ENCODE results near the gene SHCBP1.
"Not testable (repeated sequence)": the region's sequence is repeated elsewhere in the genome, so short reads cannot be mapped to it uniquely, and the experiment has no call there.

The SHCBP1 gene

GRCh38 chr16:46624862-46625261 lies 3.7 kb upstream of the SHCBP1 start:
- not testable (repeated sequence) for H3K27me3 Mint-ChIP-seq

DNA sequence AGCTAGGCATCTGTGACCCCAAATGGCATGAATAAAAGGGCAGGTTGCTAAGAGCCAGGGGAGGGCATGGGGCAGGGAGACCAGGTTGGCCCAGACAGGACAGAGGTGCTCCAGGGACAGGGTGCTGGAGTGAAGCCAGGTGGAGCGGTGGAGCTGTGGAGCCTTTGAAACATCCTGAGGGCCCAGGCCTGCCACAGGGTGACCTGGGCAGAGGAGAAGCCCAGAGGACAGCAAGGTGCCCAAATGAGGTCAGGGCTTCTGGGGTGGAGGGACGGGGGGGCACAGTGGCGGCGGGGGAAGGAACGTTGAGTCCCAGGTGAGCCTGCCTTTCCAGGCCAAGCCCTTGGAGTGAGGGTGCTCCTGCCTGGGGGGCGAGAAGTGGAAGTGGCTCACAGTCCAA lies 2.5 kb upstream of the SHCBP1 start:
- not testable (repeated sequence) for H3K36me3 Mint-ChIP-seq; H3K27ac Mint-ChIP-seq; ATAC-seq (replicated peaks); H3K27me3 Mint-ChIP-seq; H3K9me3 Mint-ChIP-seq; H3K4me3 Mint-ChIP-seq; DNase-seq
- H3K4me1 Mint-ChIP-seq: peaks cover 9 to 28% of the 10 kb centered on the region in 2 donors

More at GRCh38 chr16:46624862-46625261, 3.7 kb upstream of the SHCBP1 start:
- H3K9me3 Mint-ChIP-seq; H3K36me3 Mint-ChIP-seq; DNase-seq; H3K4me3 Mint-ChIP-seq; H3K27ac Mint-ChIP-seq; ATAC-seq (replicated peaks): not testable (repeated sequence)
- H3K4me1 Mint-ChIP-seq: peaks cover 9 to 35% of the 10 kb centered on the region in 2 donors

DNA sequence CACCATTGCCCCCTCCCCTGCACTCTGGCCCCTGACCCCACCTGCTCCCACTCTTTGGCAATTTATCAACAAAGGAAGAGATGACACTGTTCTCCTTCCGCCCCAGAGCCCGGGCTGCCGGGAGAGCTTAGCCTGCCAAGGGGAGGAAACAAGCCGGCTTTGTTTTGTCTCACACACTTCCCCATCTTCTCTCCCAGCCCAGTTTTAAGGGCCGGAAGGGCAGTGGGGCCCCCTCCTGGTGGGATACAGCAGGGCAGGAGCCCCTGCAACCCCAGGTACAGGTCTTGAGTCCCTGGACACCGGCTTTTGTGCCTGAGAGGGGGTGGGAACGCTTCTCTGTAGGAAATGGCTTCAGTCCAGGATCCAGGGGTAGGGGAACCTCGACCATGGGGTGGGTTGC lies 2.1 kb upstream of the SHCBP1 start:
- peak; percentile 16 to 27 for ATAC-seq (replicated peaks)
- not testable (repeated sequence) for H3K27me3 Mint-ChIP-seq

GRCh38 chr16:46621934-46622676 lies 926 bp upstream of the SHCBP1 start:
- H3K27ac Mint-ChIP-seq: peak overlapping the region; percentile 99
- H3K4me3 Mint-ChIP-seq: peak overlapping the region; percentile 87 to 97
- H3K4me1 Mint-ChIP-seq: peaks cover 9 to 28% of the 10 kb centered on the region in 2 donors
- DNase-seq: no peak
- no peaks in the 10 kb centered on the region for H3K9me3 Mint-ChIP-seq
- H3K27me3 Mint-ChIP-seq: no peaks in the 10 kb centered on the region
- no peak for ATAC-seq (replicated peaks)
- H3K36me3 Mint-ChIP-seq: peaks cover 3 to 4% of the 10 kb centered on the region in 2 donors

More for the DNA sequence above, 2.1 kb upstream of the SHCBP1 start:
- H3K27ac Mint-ChIP-seq, H3K9me3 Mint-ChIP-seq, H3K4me3 Mint-ChIP-seq, DNase-seq, H3K36me3 Mint-ChIP-seq: not testable (repeated sequence)
- H3K4me1 Mint-ChIP-seq: peaks cover 9 to 28% of the 10 kb centered on the region in 2 donors

- ATAC-seq (replicated peaks) (peak; percentile 76 to 78), DNase-seq (peak; percentile 41)
- peaks cover 10 to 12% of the 10 kb centered on the region in 2 donors for H3K36me3 Mint-ChIP-seq
- peak overlapping the region; percentile 87 to 97 for H3K4me3 Mint-ChIP-seq
- no peaks in the 10 kb centered on the region for H3K27me3 Mint-ChIP-seq
- peaks cover 9 to 28% of the 10 kb centered on the region in 2 donors for H3K4me1 Mint-ChIP-seq
- no peaks in the 10 kb centered on the region for H3K9me3 Mint-ChIP-seq
- H3K27ac Mint-ChIP-seq: peak overlapping the region; percentile 99
Measured at GRCh38 chr16:46620266-46621005, 743 bp downstream of the SHCBP1 start.

DNA sequence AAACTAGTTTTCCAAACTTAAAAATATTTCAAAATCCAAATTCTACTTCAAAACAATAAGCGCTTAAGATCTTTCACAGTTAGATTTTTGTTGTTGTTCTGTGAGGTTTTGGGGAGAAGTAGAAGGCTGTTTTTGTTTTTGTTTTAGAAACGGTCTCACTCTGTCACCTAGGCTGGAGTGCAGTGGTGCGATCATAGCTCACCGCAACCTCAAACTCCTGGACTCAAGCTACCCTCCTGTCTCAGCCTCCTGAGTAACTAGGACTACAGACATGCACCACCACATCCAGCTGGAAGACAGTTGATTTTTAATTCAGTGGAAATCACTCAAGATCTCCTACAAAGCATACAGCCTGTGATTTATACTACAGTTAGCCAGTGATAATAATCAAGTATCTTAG lies 2.7 kb downstream of the SHCBP1 start:
- Mint-ChIP-seq H3K4me3 (no peak overlapping the region), H3K9me3 (no peaks in the 10 kb centered on the region), H3K27ac (no peak overlapping the region), H3K4me1 (peaks cover 9 to 28% of the 10 kb centered on the region in 2 donors), H3K36me3 (peaks cover 13 to 19% of the 10 kb centered on the region in 2 donors), H3K27me3 (no peaks in the 10 kb centered on the region)
- no peak for ATAC-seq (replicated peaks)
- DNase-seq: no peak

DNA sequence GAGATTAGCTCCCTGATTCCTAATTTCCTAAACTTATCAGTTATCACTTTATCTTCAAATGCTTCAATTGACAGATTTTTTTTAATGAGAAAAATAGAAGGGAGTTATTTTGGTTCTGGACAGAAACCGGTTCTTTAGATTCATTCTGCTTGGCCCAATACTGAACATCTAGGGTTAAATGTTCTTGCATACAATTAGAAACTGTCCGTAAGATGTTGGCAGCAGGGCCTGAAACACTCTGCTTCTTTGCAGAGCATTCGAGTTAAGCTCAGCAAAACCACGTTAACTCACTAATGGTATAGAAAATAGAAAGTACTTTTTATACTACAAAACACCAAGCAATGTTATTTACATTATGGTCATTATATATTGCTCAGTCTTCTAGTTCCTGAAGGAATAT lies 7.2 kb downstream of the SHCBP1 start:
- Mint-ChIP-seq H3K4me3 (no peak overlapping the region), H3K4me1 (no peaks in the 10 kb centered on the region), H3K27ac (no peak overlapping the region), H3K36me3 (peaks cover 18 to 19% of the 10 kb centered on the region in 2 donors), H3K9me3 (no peaks in the 10 kb centered on the region), H3K27me3 (no peaks in the 10 kb centered on the region)
- no peak for ATAC-seq (replicated peaks)
- DNase-seq: no peak

DNA sequence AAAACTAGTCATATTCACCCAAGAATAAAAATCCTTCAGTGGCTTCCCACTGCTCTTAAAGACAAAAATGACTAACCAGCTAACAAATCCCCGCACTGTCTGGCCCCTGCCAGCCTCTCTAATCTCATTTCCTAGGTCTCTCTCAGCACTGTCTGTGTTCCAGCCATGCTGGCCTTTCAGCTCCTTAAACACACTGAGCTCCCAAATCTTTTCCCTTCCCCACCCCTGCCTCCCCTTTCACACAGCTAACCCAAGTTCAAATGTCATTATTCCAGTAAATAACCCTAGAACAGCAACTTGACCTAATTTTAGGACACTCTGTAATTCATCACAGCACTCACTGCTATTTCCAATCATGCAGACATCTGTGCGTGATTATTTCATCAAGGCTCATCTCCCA lies 7.8 kb downstream of the SHCBP1 start:
- Mint-ChIP-seq H3K4me1 (no peaks in the 10 kb centered on the region), H3K27me3 (no peaks in the 10 kb centered on the region), H3K36me3 (peaks cover 18 to 19% of the 10 kb centered on the region in 2 donors), H3K27ac (no peak overlapping the region), H3K4me3 (no peak overlapping the region), H3K9me3 (no peaks in the 10 kb centered on the region)
- DNase-seq (no peak), ATAC-seq (replicated peaks) (no peak)

DNA sequence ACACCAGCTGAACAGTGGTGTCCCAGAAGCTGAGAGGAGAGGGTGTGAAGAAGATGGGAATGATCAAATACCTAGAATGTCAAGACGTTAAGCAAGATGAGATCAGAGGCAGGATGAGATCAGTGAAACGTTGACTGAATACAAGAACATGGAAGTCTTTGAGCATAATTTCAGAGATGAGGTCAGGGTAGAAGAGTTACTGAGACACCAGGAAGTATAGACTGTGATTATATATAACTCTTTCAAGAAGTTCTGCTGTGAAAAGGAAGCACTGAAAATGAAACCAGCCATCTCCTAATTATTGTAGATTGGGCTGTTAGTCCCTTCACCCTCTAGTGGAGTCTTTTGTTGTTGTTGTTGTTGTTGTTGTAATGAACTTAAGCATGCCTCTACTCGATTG lies 9.1 kb downstream of the SHCBP1 start:
- H3K27ac Mint-ChIP-seq: no peak overlapping the region
- DNase-seq (no peak), ATAC-seq (replicated peaks) (peak in 1 of 2 donors; percentile 31)
- peaks cover 16 to 18% of the 10 kb centered on the region in 2 donors for H3K36me3 Mint-ChIP-seq
- H3K4me1 Mint-ChIP-seq: no peaks in the 10 kb centered on the region
- no peaks in the 10 kb centered on the region for H3K9me3 Mint-ChIP-seq
- no peak overlapping the region for H3K4me3 Mint-ChIP-seq
- H3K27me3 Mint-ChIP-seq: no peaks in the 10 kb centered on the region

GRCh38 chr16:46607529-46607928 lies 13.7 kb downstream of the SHCBP1 start:
- peaks cover 6 to 20% of the 10 kb centered on the region in 2 donors for H3K36me3 Mint-ChIP-seq
- H3K27me3 Mint-ChIP-seq: no peaks in the 10 kb centered on the region
- H3K4me3 Mint-ChIP-seq: no peak overlapping the region
- no peak for DNase-seq
- no peaks in the 10 kb centered on the region for H3K9me3 Mint-ChIP-seq
- H3K27ac Mint-ChIP-seq: no peak overlapping the region
- ATAC-seq (replicated peaks): peak; percentile 52 to 57
- H3K4me1 Mint-ChIP-seq: no peaks in the 10 kb centered on the region

DNA sequence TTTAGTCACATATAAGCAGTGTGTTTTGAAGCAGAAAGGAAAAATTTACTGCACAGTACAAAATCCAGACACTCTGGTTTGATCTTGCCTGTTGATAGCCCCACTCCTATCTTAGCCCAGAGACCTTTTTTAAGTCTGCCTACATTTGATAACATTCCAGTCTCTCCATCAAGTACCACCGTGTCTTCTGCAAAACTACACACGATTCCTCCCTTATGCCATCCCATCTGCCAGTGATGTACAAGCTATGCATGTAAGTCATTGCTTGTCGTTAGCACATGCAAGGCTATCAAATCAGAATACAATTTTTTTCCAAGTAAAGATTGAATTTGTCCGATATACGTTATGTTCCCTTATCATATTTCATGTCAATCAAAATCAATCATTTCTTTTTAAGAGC lies 14.9 kb downstream of the SHCBP1 start:
- Mint-ChIP-seq H3K27ac (no peak overlapping the region), H3K36me3 (peaks cover 11 to 22% of the 10 kb centered on the region in 2 donors), H3K27me3 (no peaks in the 10 kb centered on the region), H3K9me3 (no peaks in the 10 kb centered on the region), H3K4me1 (no peaks in the 10 kb centered on the region), H3K4me3 (no peak overlapping the region)
- DNase-seq (no peak), ATAC-seq (replicated peaks) (no peak)

DNA sequence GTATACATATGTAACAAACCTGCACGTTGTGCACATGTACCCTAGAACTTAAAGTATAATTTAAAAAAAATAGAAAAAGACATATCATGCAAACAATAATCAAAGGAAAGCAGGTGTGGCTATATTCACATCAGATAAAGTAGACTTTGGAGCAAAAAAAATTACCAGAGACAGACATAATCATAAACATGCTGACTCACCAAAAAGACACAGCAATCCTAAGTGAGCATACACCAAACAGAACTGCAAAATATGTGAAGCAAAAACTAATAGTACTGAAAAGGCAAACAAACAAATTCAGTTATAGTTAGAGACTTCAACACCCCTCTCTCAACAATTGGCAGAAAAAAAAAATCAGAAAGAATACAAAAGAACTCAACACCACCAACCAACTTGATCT lies 29.9 kb downstream of the SHCBP1 start:
- Mint-ChIP-seq H3K27ac (no peak overlapping the region), H3K4me3 (no peak overlapping the region), H3K4me1 (no peaks in the 10 kb centered on the region), H3K36me3 (peaks cover 42 to 56% of the 10 kb centered on the region in 2 donors), H3K9me3 (peaks cover 12 to 13% of the 10 kb centered on the region in 2 donors), H3K27me3 (no peaks in the 10 kb centered on the region)
- no peak for ATAC-seq (replicated peaks)
- no peak for DNase-seq

DNA sequence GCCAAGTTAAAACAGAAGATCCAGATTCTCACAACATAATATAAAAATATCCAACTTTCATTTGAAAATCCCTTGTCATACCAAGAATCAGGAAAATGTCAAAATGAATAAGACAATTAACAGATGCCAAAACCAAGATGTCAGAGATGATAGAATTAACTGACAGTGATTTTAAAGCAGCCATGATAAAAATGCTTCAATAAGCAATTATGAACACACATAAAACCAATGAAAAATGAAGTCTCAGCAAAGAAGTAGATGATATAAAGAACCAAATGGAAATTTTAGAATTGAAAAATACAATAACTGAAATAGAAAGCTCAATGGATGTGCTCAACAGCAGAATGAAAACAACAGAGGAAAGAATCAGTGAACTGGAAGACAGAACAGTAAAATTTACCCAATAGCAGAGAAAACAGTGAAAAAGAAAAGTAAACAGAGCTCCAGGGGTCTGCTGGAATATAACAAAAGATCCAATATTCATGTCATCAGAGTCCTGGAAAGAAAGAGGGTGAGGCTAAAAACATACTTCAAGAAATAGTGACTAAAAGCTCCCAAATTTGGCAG lies 35.1 kb downstream of the SHCBP1 start:
- Mint-ChIP-seq H3K4me1 (no peaks in the 10 kb centered on the region), H3K4me3 (no peak overlapping the region), H3K36me3 (peaks cover 66 to 87% of the 10 kb centered on the region in 2 donors), H3K9me3 (peaks cover 19 to 21% of the 10 kb centered on the region in 2 donors), H3K27ac (no peak overlapping the region), H3K27me3 (no peaks in the 10 kb centered on the region)
- DNase-seq (no peak), ATAC-seq (replicated peaks) (no peak)

DNA sequence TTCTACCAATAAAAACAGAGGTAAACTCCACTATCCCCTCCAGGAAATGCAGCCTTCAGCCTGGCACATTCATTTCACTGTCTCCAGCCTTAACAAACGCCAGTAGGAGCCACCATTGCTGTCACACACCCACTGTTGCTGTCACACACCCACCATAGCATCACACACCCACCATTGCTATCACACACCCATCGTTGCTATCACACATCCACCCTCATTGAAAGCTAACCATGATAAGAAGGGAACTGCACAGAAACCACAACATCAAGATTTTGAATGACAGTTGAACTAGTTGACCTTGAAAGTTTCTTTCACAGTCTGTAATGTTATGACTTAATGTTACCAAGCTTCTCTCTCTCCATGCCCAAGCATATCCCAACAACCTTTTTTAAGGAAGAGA lies 38.1 kb downstream of the SHCBP1 start:
- DNase-seq (no peak), ATAC-seq (replicated peaks) (no peak)
- Mint-ChIP-seq H3K27ac (no peak overlapping the region), H3K27me3 (no peaks in the 10 kb centered on the region), H3K36me3 (peaks cover 48 to 64% of the 10 kb centered on the region in 2 donors), H3K4me1 (no peaks in the 10 kb centered on the region), H3K9me3 (peaks cover 13 to 17% of the 10 kb centered on the region in 2 donors), H3K4me3 (no peak overlapping the region)

Data from stimulated activated naive B cell treated with anti-CD40 and anti-IgM and Interleukin-4, amounts not matched to agents 10 μg/mL and 1 μg/mL and 100 μg/mL, for 72 hours (primary cell).